Upper lobe of left lung (tissue), 4 donors: ENCODE measurements around the gene AP4M1.

ENCODE experiments used
- EP300 ChIP-seq, 4 donors: sonication (generic); formaldehyde crosslinking; IDR thresholded peaks; one replicate each; pipeline ENCODE4 v1.5.1; 2017; ENCODE audit warnings: antibody characterized with exemption in 4 of 4, control low read depth in 2 of 4
- POLR2A ChIP-seq, 4 donors: fragments of 450-650 bp; IDR thresholded peaks; one replicate each; pipeline ENCODE4 v1.5.1; 2016 to 2017; ENCODE audit warnings: antibody characterized with exemption in 4 of 4, mild to moderate bottlenecking in 2 of 4
- TF ChIP-seq, protein P1 (sequence below), 6 experiments: fragments of 450-650 bp in 4 of 6; fragments of 200-600 bp in 2 of 6; sonication (generic) in 2 of 6; IDR thresholded peaks; one replicate each; pipeline ENCODE4 v1.5.1; 2016 to 2019; ENCODE audit warnings: antibody characterized with exemption in 6 of 6

DNA sequence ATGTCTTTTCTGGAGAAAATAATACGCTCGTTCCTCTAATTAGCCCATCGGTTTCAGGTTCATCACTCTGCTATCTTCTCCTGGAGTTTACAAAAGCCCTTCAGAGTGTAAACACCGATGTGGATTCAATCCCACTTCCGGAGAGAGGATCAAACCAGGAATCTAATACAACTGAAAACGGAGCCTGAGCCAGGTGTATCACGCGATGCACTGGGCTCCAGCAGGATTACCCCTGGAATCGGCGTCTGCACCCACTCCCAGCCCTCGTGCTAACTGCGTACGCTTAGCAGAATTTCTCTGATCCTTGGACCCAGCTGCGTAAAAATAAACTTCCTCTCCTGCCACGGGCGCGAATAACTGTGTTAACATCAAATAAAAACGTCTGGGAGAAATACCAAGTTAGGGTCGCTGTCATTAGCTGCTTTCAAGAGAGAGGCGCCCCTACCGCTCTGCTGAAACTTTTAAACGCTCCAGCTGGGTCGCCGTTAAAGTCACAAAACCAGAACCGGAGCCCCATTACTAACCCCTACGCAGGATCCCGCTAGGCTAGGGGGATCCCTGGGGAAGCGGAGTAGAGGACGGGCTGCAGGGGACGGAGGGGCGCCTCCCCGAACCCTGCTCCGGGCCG is 20.4 kb upstream of the AP4M1 start:
- TF ChIP-seq POLR2A (IDR thresholded peaks at IDR 0.05) = no peak
- TF ChIP-seq, protein P1, sequence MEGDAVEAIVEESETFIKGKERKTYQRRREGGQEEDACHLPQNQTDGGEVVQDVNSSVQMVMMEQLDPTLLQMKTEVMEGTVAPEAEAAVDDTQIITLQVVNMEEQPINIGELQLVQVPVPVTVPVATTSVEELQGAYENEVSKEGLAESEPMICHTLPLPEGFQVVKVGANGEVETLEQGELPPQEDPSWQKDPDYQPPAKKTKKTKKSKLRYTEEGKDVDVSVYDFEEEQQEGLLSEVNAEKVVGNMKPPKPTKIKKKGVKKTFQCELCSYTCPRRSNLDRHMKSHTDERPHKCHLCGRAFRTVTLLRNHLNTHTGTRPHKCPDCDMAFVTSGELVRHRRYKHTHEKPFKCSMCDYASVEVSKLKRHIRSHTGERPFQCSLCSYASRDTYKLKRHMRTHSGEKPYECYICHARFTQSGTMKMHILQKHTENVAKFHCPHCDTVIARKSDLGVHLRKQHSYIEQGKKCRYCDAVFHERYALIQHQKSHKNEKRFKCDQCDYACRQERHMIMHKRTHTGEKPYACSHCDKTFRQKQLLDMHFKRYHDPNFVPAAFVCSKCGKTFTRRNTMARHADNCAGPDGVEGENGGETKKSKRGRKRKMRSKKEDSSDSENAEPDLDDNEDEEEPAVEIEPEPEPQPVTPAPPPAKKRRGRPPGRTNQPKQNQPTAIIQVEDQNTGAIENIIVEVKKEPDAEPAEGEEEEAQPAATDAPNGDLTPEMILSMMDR (IDR thresholded peaks at IDR 0.05) = no peak
- no peak for TF ChIP-seq EP300 (IDR thresholded peaks at IDR 0.05)
